GM13976 (cell line): ENCODE data around the gene NMT2.
"Not testable (repeated sequence)": the region's sequence is repeated elsewhere in the genome, so short reads cannot be mapped to it uniquely, and the experiment has no call there.

Source experiments
- DNase-seq: peaks from one replicate; pipeline ENCODE4 v3.0.0; 2012; ENCODE audit warnings: low spot score
- CTCF ChIP-seq: IDR thresholded peaks from 2 replicates; pipeline ENCODE4 v1.5.1; 2012; ENCODE audit warnings: borderline replicate concordance, mild to moderate bottlenecking; ENCODE audit not compliant: insufficient read depth; ENCODE audit errors: extremely low read depth, missing control alignments, control extremely low read depth
- in situ Hi-C: fragments of 300-500 bp; cut with MboI; formaldehyde crosslinking; loops from one replicate; pipeline ENCODE4 v1.12.0; 2022; ENCODE audit warnings: low sequenced_read_pairs, mixed read lengths, inconsistent platforms; ENCODE audit not compliant: unreplicated experiment

The NMT2 gene

DNA sequence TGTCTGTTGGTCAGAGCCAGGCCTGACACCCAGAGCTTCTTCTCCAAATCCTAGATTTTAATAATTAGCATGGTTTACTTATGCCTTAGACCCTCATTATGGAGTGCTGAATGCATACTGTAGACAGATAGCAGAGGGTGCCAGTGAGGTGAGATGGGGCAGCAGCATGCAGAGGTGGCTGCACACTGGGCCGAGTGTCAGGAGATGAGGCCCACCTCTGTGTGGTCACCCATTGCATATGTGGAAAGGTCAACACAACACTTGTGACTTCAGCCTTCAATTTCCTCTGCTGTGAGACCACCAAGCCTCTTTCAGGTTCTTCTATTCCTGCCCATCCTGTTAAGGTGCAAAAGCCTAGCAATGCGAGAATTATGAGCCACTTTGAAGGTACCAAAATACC lies 39.7 kb upstream of the NMT2 start:
- TF ChIP-seq CTCF = no peak
- in situ Hi-C loops = no loop called here
- DNase-seq = no peak

- DNase-seq, in situ Hi-C loops: not testable (repeated sequence)
Measured at GRCh38 chr10:15207410-15207809, 38.9 kb upstream of the NMT2 start.

- DNase-seq = no peak
- TF ChIP-seq CTCF = no peak
- in situ Hi-C loops = no loop called here
Measured at GRCh38 chr10:15202639-15203038, 34.1 kb upstream of the NMT2 start.

DNA sequence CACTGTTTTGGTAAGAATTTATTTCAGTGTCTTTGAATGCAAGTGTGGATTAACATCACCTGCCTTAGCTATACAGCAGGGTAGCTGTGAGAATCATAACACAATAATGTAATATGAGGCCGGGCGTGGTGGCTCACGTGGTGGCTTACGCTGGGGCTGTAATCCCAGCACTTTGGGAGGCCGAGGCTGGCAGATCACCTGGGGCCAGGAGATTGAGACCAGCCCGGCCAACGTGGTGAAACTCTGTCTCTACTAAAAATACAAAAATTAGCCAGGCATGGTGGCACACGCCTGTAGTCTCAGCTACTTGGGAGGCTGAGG lies 33.8 kb upstream of the NMT2 start:
- in situ Hi-C loops, DNase-seq: not testable (repeated sequence)

GRCh38 chr10:15201589-15202300 lies 33.3 kb upstream of the NMT2 start:
- DNase-seq = no peak
- TF ChIP-seq CTCF = no peak
- in situ Hi-C loops = no loop called here

GRCh38 chr10:15200626-15201025 lies 32.1 kb upstream of the NMT2 start:
- no peak for DNase-seq
- in situ Hi-C loops = no loop called here

DNA sequence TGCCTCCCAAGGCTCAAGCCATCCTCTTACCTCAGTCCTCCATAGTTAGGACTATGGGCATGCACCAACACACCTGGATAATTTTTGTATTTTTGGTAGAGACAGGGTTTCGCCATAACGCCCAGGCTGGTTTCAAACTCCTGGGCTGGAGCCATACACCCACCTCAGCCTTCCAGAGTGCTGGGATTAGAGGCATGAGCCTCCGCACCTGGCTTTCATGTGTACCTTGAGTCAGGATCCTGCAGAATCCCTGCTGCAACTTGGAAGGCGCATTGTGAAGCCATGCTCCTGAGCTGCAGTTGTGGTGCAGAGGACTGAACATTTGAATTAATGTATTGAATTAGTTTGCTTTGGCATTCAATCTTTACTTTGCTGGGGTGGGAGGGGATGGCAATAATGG lies 29.4 kb upstream of the NMT2 start:
- in situ Hi-C loops = no loop called here
- DNase-seq = no peak
- no peak for TF ChIP-seq CTCF

More at GRCh38 chr10:15200626-15201025, 32.1 kb upstream of the NMT2 start:
- TF ChIP-seq CTCF = no peak

DNA sequence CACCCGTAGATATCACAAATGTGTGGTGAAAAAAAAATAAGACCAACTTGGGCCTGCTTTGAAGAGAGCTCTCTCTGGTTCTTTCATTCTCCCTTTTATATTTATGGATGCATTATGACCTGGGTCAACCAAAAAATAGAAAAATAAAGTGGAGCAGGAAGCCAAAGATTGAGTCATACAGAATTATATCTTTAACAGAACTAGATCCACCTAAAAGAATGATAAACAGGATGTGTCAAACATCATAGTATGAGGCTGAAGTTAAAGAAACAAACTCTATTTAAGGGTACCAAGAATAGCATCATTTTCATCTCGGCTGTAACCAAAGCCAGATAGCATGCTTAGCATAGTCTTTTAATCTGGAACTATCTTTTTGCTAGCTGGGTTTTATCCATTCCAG lies 28.8 kb upstream of the NMT2 start:
- in situ Hi-C loops = no loop called here
- TF ChIP-seq CTCF = no peak
- no peak for DNase-seq
